ENCODE results near the gene NDOR1.
"Not testable (repeated sequence)": the region's sequence is repeated elsewhere in the genome, so short reads cannot be mapped to it uniquely, and the experiment has no call there.

Gene NDOR1

GRCh38 chr9:137233143-137233980 is 27.9 kb downstream of the NDOR1 start:
- FAIRE-seq: no peak

GRCh38 chr9:137234055-137234697 is 28.7 kb downstream of the NDOR1 start:
- no peak for FAIRE-seq

GRCh38 chr9:137234758-137235423 is 29.4 kb downstream of the NDOR1 start:
- no peak for FAIRE-seq

- FAIRE-seq: no peak
These were observed 30.1 kb downstream of the NDOR1 start for GRCh38 chr9:137235424-137236237.

GRCh38 chr9:137236238-137236935 is 30.9 kb downstream of the NDOR1 start:
- no peak for FAIRE-seq

- no peak for FAIRE-seq
These were observed 31.5 kb downstream of the NDOR1 start for GRCh38 chr9:137236936-137237421.

- FAIRE-seq: no peak
These were observed 32.5 kb downstream of the NDOR1 start for GRCh38 chr9:137237759-137238726.

GRCh38 chr9:137239541-137240200 is 34.2 kb downstream of the NDOR1 start:
- not testable (repeated sequence) for FAIRE-seq

- FAIRE-seq: no peak
These were observed 34.9 kb downstream of the NDOR1 start for GRCh38 chr9:137240318-137240840.

- FAIRE-seq: peak; percentile 98
These were observed 35.5 kb downstream of the NDOR1 start, which contains the start of gene TUBB4B for GRCh38 chr9:137240841-137241489. TUBB4B (plus strand) TSS chr9:137241287; CDS start chr9:137241361, 74 bp downstream.

- FAIRE-seq: no peak
These were observed 36.2 kb downstream of the NDOR1 start for GRCh38 chr9:137241490-137242268.

GRCh38 chr9:137242269-137243203 is 37.0 kb downstream of the NDOR1 start:
- FAIRE-seq: no peak

- not testable (repeated sequence) for FAIRE-seq
These were observed 37.7 kb downstream of the NDOR1 start for GRCh38 chr9:137243266-137243625.

- FAIRE-seq: no peak
These were observed 38.4 kb downstream of the NDOR1 start for GRCh38 chr9:137243626-137244485.

GRCh38 chr9:137244486-137245449 is 39.3 kb downstream of the NDOR1 start:
- FAIRE-seq: no peak

Measured in G401.6 (cell line).